Measurements from ENCODE around the gene WNT5B. TPM values are rescaled to one million over a fixed set of nuclear protein-coding genes. Genes with fewer than 3 reads are reported as not detected.

The WNT5B gene
- total RNA-seq, 4 donors from 2014 or later = 0.53 to 9.1 (median 0.94) TPM; not detected in 1

GRCh38 chr12:1608713-1609119 lies 20.3 kb upstream of the WNT5B start:
- no peak overlapping the region for H3K27ac ChIP-seq
- H3K36me3 ChIP-seq = no peaks in the 10 kb centered on the region
- DNase-seq = no peak
- H3K9me3 ChIP-seq = no peaks in the 10 kb centered on the region
- H3K27me3 ChIP-seq = no peaks in the 10 kb centered on the region
- TF ChIP-seq POLR2A (IDR thresholded peaks at IDR 0.05) = no peak
- TF ChIP-seq CTCF (IDR thresholded peaks at IDR 0.05) = no peak
- no peak overlapping the region for H3K4me3 ChIP-seq
- peaks cover 0 to 10% (median 0%) of the 10 kb centered on the region in 4 donors for H3K4me1 ChIP-seq

GRCh38 chr12:1610072-1610643 lies 18.9 kb upstream of the WNT5B start:
- no peaks in the 10 kb centered on the region for H3K9me3 ChIP-seq
- H3K4me1 ChIP-seq = peaks cover 0 to 10% (median 0%) of the 10 kb centered on the region in 4 donors
- H3K27ac ChIP-seq = no peak overlapping the region
- H3K4me3 ChIP-seq = no peak overlapping the region
- TF ChIP-seq POLR2A (IDR thresholded peaks at IDR 0.05) (no peak), CTCF (IDR thresholded peaks at IDR 0.05) (no peak)
- no peaks in the 10 kb centered on the region for H3K36me3 ChIP-seq
- H3K27me3 ChIP-seq = no peaks in the 10 kb centered on the region
- DNase-seq = no peak

- Histone ChIP-seq H3K36me3 (no peaks in the 10 kb centered on the region), H3K27ac (no peak overlapping the region)
Observed at GRCh38 chr12:1611803-1612572, 17.0 kb upstream of the WNT5B start.

GRCh38 chr12:1613860-1614259 lies 15.2 kb upstream of the WNT5B start:
- TF ChIP-seq CTCF (IDR thresholded peaks at IDR 0.05) = no peak
- TF ChIP-seq POLR2A (IDR thresholded peaks at IDR 0.05) = no peak
- H3K27ac ChIP-seq = no peak overlapping the region
- no peak for DNase-seq
- H3K4me3 ChIP-seq = no peak overlapping the region
- no peaks in the 10 kb centered on the region for H3K9me3 ChIP-seq
- H3K27me3 ChIP-seq = no peaks in the 10 kb centered on the region
- H3K4me1 ChIP-seq = peaks cover 0 to 4% (median 0%) of the 10 kb centered on the region in 4 donors
- no peaks in the 10 kb centered on the region for H3K36me3 ChIP-seq

More at GRCh38 chr12:1611803-1612572, 17.0 kb upstream of the WNT5B start:
- H3K9me3 ChIP-seq = no peaks in the 10 kb centered on the region
- H3K4me1 ChIP-seq = peaks cover 0 to under 1% (median 0%) of the 10 kb centered on the region in 4 donors
- no peak overlapping the region for H3K4me3 ChIP-seq
- H3K27me3 ChIP-seq = no peaks in the 10 kb centered on the region
- no peak for TF ChIP-seq POLR2A (IDR thresholded peaks at IDR 0.05)
- no peak for TF ChIP-seq CTCF (IDR thresholded peaks at IDR 0.05)
- DNase-seq = no peak

GRCh38 chr12:1614360-1614759 lies 14.7 kb upstream of the WNT5B start:
- no peak for DNase-seq
- TF ChIP-seq CTCF (IDR thresholded peaks at IDR 0.05) = no peak
- no peak for TF ChIP-seq POLR2A (IDR thresholded peaks at IDR 0.05)
- no peak overlapping the region for H3K4me3 ChIP-seq
- H3K27ac ChIP-seq = no peak overlapping the region
- no peaks in the 10 kb centered on the region for H3K27me3 ChIP-seq
- no peaks in the 10 kb centered on the region for H3K36me3 ChIP-seq
- no peaks in the 10 kb centered on the region for H3K9me3 ChIP-seq
- peaks cover 0 to 4% (median 0%) of the 10 kb centered on the region in 4 donors for H3K4me1 ChIP-seq

All from Peyer's patch (tissue), 4 donors.